ENCODE data around the gene CANX.
"Not testable (repeated sequence)": the region's sequence is repeated elsewhere in the genome, so short reads cannot be mapped to it uniquely, and the experiment has no call there.

The CANX gene

DNA sequence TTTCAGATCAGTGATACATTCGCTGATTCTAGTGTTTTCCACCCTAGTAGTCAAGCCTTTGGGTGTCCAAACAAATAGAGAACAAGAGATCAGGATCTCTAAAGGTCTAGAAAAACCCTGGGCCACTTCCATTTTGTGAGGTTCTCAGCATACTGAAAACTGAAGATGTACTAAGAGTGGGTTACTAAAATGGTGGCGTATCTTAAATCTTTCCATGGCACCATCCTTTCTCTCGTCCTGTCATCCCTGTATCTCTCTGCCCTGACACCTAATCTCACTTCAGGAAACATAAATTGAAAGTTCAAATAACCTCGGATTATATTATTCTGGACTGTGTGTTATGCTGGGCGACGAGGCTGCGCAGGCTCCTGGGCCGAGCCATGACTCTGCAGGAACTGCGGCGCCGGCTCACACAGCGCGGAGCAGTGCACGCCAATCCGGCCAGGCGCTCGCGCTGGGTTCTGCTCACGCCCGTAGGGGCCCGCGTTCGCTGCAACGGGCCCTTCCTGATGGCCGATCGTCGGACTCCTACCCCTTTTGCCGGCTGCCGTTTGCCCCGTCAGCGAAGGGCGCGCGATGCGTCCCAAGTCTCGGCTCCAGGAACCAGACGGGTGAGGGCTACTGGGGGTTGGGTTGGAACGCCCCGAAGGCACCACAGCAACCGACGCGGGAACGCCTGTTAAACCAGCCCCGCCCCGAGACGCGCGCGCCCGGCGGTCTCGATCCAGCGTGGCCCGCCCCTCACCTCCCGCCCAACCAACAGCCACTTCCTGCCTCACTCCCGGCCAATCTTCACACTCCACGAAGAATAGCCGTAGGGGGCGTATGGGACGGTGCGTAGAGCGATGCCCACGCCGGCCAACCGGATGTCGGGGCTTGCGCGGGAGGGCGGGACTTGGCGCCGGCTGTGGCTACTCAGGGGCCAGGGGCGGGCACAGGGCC lies 503 bp upstream of the CANX start:
- DNase-seq (ENCODE audit: low read depth): peak; percentile 97

DNA sequence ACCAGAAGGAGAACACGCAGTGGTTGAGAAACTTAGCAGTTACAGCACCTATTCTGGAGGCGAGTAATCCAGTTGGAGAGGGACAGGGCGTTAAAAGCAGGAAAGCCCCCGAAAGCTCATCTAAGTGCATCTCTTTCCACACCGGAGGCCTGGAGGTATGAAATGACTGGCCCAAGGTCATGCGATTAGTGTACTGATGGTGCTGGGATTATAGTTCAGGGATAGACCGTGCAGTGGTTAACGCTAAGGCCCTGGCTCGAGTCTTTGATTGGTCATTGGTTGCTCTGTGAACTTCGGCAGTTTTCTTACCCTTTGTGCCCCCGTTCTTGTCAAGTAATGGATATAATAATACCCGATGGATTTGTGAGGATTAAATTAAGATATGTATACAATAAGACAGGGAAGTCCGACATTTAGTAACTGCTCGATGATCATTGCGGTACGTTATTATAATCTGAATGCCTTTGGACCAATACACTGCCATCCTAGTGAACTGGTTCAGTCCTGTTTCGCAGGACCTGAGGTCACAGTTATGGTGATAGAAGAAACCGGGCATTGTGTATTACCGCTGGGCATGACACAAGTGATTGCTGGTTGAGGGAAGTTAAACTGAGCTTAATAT lies 960 bp downstream of the CANX start:
- DNase-seq (ENCODE audit: low read depth): peak; percentile 8

DNA sequence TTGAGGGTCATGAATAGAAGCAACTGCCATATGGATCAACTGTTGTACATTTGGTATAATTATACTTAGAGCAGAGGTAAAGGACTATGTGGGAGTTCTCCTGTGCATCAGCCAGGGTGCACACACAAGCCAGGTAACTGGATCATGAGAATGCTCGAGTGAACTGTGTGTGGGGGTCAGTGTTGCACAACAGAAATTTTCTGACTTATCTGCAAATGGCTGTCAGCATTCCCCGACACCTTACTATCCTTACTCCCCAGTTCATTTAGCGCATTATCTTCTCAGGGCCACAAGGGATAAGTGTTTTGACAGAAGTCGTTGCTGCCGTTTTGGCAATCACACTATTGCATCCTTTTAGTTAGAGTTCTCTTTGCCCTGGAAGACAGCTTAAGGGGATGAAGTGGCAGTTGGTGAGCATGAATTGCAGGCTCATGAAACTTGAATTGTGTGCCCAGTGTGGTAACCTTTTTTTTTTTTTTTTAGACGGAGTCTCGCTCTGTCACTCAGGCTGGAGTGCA lies 1.7 kb downstream of the CANX start:
- no peak for DNase-seq (ENCODE audit: low read depth)

GRCh38 chr5:179716286-179716685 lies 17.5 kb downstream of the CANX start:
- DNase-seq (ENCODE audit: low read depth): no peak

DNA sequence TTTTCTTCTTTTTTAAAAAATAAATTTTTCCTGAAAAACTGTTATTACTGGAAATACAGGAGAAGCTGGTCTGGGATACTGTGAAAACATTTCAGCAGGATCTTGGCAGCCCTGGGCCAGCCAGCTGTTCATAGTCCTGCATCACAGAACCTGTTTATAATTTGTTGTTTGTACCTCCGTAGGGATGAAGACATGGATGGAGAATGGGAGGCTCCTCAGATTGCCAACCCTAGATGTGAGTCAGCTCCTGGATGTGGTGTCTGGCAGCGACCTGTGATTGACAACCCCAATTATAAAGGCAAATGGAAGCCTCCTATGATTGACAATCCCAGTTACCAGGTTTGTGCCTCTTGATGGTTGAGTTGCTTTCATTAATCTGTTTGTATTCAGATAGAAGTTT lies 21.5 kb downstream of the CANX start:
- DNase-seq (ENCODE audit: low read depth): no peak

DNA sequence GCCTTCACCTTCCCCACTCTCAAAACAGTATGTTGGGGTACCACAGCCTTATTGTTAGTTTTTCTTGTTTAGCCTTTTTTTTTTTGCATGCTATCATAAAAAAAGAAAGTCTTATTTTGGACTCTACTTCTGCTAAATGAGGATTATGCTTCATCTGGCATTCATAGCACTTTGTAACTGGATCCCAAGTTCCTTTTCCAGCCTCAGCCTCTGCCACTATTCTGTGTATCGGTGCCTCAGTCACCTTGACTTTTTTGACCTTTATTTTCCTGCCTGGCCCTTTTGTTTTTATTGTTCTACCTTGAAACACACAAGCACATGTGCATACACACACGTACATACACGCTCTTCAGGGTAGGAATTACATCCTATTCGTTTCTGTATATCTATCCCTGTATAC lies 25.4 kb downstream of the CANX start:
- DNase-seq (ENCODE audit: low read depth): no peak

DNA sequence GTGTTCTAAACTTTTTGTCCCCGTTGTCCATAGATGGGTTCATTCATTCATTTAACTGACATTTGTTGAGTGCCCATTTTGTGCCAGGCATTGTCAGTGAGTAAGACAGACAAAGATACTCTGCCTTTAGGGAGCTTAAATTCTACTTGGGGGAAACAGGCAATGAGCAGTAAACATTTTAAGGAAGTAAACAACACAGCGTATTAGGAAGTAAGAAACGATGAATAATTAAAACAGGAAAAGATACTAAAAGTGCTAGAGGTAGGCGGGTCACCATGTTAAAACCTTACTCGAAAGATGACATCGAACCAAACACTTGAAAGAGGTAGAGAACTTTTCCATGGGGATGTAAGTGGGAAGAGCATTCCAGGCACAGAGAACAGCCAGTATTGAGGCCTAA lies 28.3 kb downstream of the CANX start:
- DNase-seq (ENCODE audit: low read depth): no peak

DNA sequence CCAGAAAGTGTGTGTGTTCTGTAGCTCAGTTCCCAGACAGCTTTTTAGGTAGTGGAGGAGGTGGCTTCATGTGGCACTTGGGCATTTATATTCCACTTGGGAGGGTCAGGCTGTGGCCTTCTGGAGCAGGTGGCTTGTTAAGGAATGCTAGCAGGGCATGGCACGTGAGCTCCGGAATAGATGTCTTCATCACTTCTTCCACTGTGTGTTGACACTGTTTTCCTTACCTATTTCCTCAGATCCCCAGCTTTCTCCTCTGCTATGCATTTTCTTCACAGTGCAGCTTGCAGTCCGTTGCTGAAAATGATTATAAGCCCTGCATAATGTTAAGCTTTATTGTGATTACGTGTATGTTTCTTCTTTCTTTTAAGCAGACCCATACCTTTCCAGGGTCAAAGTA lies 30.5 kb downstream of the CANX start:
- DNase-seq (ENCODE audit: low read depth): no peak

GRCh38 chr5:179729727-179730126 lies 31.0 kb downstream of the CANX start:
- no peak for DNase-seq (ENCODE audit: low read depth)

GRCh38 chr5:179730356-179730755 lies 31.6 kb downstream of the CANX start:
- no peak for DNase-seq (ENCODE audit: low read depth)

- no peak for DNase-seq (ENCODE audit: low read depth)
Measured at GRCh38 chr5:179730852-179731251, 32.1 kb downstream of the CANX start.

- no peak for DNase-seq (ENCODE audit: low read depth)
Measured at GRCh38 chr5:179731791-179732411, 33.1 kb downstream of the CANX start.

- DNase-seq (ENCODE audit: low read depth): peak; percentile 98
Measured at GRCh38 chr5:179732412-179732917, 33.7 kb downstream of the CANX start, which contains the start of gene MAML1. MAML1 (plus strand) TSS chr5:179732822; CDS start chr5:179733113, 291 bp downstream.

- no peak for DNase-seq (ENCODE audit: low read depth)
Measured at GRCh38 chr5:179732918-179733771, 34.4 kb downstream of the CANX start.

- no peak for DNase-seq (ENCODE audit: low read depth)
Measured at GRCh38 chr5:179733772-179734126, 35.0 kb downstream of the CANX start.

- no peak for DNase-seq (ENCODE audit: low read depth)
Measured at GRCh38 chr5:179734536-179735164, 35.9 kb downstream of the CANX start.

GRCh38 chr5:179738742-179739141 lies 40.0 kb downstream of the CANX start:
- no peak for DNase-seq (ENCODE audit: low read depth)

DNA sequence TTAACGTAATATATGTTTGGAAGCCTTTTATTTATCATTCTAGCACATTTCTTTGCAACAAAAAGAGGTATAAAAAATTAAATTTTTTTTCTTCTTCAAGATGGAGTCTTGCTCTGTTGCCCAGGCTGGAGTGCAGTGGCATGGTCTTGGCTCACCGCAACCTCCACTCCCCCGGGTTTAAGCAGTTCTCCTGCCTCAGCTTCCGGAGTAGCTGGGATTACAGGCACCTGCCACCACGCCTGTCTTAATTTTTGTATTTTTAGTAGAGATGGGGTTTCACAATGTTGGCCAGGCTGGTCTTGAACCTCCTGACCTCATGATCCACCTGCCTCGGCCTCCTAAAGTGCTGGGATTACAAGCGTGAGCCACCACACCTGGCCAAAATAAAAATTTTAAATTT lies 45.3 kb downstream of the CANX start:
- DNase-seq (ENCODE audit: low read depth): not testable (repeated sequence)

DNA sequence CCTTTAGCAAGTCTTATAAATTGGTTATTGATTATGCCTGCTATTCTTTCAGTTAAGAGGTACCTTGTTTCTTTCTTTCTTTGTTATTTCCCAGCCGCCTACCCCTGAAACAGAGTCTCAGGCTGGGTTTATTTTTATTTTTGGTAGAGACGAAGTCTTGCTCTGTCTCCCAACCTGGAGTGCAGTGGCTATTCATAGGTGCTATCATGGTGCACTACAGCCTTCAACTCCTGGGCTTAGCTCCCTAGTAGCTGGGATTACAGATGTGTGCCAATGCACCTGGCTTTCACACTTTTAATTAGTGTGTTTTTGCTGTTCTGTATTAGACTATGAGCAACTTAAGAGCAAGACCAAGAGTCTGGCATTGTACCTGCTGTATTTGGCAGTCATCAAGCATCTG lies 48.1 kb downstream of the CANX start:
- no peak for DNase-seq (ENCODE audit: low read depth)

DNA sequence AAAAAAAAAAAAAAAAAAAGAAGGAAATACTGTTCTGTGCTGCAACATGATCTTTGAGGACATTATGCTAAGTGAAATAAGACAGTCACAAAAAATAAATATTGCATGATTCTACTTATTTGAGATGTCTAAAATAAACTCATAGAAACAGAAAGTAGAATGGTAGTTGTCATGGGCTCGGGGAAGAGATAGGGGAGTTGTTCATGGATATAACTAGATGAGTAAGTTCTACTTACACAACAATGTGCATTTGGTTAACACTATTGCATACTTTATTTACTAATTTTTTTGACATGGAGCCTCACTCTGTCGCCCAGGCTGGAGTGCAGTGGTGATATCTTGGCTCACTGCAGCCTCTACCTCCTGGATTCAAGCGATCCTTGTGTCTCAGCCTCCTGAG lies 49.0 kb downstream of the CANX start:
- no peak for DNase-seq (ENCODE audit: low read depth)

DNA sequence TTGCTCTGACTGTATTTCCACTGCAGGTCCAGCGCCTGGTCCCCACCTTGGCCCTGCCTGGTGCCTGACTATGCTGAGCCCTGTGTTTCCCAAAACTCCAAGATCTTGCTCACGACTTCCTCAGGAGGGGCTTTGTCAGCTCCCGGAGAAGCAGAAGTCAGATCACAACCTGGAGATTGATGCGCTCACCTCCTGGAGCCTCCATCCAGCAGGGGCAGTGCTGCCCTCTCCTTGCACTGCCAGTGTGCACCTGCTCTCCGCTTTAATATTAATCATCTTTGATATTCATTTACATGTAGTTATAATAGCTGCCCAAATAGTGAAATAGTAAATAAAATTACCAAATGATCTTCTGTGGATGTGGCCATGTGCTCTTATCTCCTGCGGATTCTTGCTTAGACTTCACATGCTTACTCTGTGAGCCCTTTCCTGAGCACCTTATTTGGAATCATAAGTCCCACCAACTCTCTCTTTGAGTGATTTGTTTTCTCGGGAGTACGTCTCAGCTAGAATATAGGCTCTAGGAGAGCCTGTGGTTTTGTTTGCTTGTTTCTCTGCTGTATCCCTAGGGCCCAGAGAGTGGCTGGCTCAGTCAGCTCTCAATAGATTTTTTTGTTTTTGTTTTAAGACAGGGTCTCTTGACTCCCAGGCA lies 51.2 kb downstream of the CANX start:
- no peak for DNase-seq (ENCODE audit: low read depth)
